Measurements from ENCODE around the gene AJM1.
"Not testable (repeated sequence)": the region's sequence is repeated elsewhere in the genome, so short reads cannot be mapped to it uniquely, and the experiment has no call there.

The AJM1 gene

DNA sequence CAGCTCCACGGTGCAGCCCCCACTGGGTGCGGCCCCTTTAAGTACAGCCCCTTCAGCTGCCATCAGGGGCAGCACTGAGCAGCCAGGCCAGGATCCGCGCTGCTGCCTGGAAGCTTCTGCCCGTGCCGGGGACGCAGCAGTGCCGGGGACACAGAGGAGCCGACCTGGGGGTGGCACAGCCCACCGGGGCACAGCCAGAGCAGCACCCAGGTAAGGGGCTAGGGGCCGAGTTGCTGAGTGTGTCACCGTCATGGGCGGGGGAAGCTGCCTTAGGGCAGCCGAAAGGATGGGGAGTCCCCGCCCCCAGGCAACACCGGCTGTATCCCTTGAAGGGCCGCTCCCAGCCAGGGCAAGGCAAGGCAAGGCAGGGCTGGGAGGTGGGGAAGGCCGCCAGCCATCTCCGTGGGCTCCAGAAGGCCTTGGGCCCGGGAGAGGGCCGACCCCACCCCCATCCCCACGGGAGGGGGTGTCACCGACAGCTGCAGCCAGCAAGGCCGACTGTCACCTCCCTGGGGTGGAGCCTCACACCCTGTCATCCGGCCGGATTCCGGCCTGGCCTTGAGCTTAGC is at the start of gene AJM1:
AJM1 (plus strand) TSS at position 99 of the 569 bp plus-strand sequence. CDS start 1,937 bp downstream, outside the sequence.
- peak; percentile 82 for DNase-seq
- Mint-ChIP-seq H3K4me1 (peaks cover 34% of the 10 kb centered on the region), H3K4me3 (peak within 1 kb of the TSS; percentile 60)
- H3K9me3 Mint-ChIP-seq; H3K27ac Mint-ChIP-seq; H3K36me3 Mint-ChIP-seq (ENCODE audit: low read depth); H3K27me3 Mint-ChIP-seq (ENCODE audit: low read depth, poor library complexity): not testable (repeated sequence)
- TF ChIP-seq, protein P1, sequence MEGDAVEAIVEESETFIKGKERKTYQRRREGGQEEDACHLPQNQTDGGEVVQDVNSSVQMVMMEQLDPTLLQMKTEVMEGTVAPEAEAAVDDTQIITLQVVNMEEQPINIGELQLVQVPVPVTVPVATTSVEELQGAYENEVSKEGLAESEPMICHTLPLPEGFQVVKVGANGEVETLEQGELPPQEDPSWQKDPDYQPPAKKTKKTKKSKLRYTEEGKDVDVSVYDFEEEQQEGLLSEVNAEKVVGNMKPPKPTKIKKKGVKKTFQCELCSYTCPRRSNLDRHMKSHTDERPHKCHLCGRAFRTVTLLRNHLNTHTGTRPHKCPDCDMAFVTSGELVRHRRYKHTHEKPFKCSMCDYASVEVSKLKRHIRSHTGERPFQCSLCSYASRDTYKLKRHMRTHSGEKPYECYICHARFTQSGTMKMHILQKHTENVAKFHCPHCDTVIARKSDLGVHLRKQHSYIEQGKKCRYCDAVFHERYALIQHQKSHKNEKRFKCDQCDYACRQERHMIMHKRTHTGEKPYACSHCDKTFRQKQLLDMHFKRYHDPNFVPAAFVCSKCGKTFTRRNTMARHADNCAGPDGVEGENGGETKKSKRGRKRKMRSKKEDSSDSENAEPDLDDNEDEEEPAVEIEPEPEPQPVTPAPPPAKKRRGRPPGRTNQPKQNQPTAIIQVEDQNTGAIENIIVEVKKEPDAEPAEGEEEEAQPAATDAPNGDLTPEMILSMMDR (IDR thresholded peaks at IDR 0.05): peak; percentile 86

DNA sequence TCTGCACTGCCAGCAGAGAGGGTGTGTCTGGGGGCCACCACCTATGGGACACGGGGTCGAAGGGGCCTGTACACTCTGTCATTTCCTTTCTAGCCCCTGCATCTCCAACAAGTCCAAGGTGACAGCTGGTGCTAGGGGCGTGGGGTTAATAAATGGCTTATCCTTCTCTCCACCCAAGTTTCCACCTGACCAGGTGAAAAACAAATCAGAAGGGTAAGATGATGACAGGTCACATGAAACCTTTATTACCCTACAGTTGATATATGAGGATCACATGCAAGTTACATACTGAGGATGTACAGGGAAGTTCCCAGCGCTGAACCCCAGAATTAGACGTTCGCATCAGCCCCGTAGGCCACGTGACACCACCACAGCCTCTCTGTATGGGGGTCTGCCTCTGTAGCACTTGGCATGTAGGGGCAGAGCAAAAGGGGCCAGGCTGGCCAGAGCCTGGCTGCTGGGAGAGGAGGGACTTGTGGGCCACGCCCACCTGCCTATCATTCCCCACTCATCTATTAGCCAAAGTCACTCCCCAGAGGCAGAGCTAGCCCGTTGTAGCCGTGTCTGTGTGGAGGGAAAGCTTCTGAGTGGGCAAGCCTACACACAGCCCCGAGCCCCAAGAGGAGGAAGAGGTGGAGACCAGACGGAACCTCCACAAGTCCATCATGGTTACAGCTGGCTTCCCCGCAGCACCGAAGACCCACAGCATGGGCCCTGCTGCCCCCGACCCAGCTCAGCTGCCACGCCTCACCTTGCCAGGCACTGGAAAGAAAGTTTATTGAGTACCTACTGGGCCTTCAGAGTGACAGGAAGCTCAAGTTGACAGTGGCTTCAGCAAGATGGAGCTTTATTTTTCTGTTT is 49.0 kb upstream of the AJM1 start:
- Mint-ChIP-seq H3K4me1 (peaks cover 62% of the 10 kb centered on the region), H3K9me3 (no peaks in the 10 kb centered on the region), H3K36me3 (ENCODE audit: low read depth) (no peaks in the 10 kb centered on the region), H3K4me3 (no peak overlapping the region), H3K27me3 (ENCODE audit: low read depth, poor library complexity) (no peaks in the 10 kb centered on the region), H3K27ac (no peak overlapping the region)
- TF ChIP-seq, protein P1 (IDR thresholded peaks at IDR 0.05): no peak
- DNase-seq: no peak

- Mint-ChIP-seq H3K36me3 (ENCODE audit: low read depth) (no peaks in the 10 kb centered on the region), H3K27ac (no peak overlapping the region), H3K27me3 (ENCODE audit: low read depth, poor library complexity) (peaks cover 3% of the 10 kb centered on the region), H3K4me1 (peaks cover 51% of the 10 kb centered on the region), H3K4me3 (peak overlapping the region; percentile 55), H3K9me3 (no peaks in the 10 kb centered on the region)
- no peak for DNase-seq
- TF ChIP-seq, protein P1 (IDR thresholded peaks at IDR 0.05): no peak
Measured at GRCh38 chr9:136794281-136794999, 47.8 kb upstream of the AJM1 start.

DNA sequence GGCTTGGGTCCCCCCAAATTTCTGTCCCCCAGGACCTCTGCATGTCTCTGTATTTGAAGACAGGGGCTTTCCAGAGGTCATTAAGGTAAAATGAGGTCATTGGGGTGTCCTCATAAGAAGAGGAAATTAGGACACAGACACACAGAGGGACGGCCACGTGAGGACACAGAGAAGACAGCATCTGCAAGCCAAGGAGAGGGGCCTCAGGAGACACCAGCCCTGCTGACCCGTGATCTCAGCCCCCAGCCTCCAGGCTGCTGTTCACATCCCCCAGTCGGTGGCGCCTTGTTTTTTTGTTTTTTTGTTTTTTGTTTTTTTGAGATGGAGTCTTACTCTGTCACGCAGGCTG is 47.3 kb upstream of the AJM1 start:
- peaks cover 5% of the 10 kb centered on the region for H3K27me3 Mint-ChIP-seq (ENCODE audit: low read depth, poor library complexity)
- peaks cover 46% of the 10 kb centered on the region for H3K4me1 Mint-ChIP-seq
- peak overlapping the region; percentile 55 for H3K4me3 Mint-ChIP-seq
- no peaks in the 10 kb centered on the region for H3K36me3 Mint-ChIP-seq (ENCODE audit: low read depth)
- H3K9me3 Mint-ChIP-seq: no peaks in the 10 kb centered on the region
- DNase-seq: no peak
- H3K27ac Mint-ChIP-seq: no peak overlapping the region
- TF ChIP-seq, protein P1 (IDR thresholded peaks at IDR 0.05): no peak

GRCh38 chr9:136796238-136796774 is 46.0 kb upstream of the AJM1 start, which contains the start of gene CCDC183:
Gene CCDC183, plus strand, starts transcription at chr9:136796338. Its CDS starts 60 bp downstream, at chr9:136796398.
- no peak for DNase-seq
- Mint-ChIP-seq H3K27me3 (ENCODE audit: low read depth, poor library complexity) (peaks cover 5% of the 10 kb centered on the region), H3K4me3 (peak within 1 kb of the TSS; percentile 11)

GRCh38 chr9:136796775-136797347 is 45.4 kb upstream of the AJM1 start:
- Mint-ChIP-seq H3K27ac (peak overlapping the region; percentile 58), H3K4me1 (peaks cover 55% of the 10 kb centered on the region), H3K4me3 (peak overlapping the region; percentile 11)
- DNase-seq; H3K27me3 Mint-ChIP-seq (ENCODE audit: low read depth, poor library complexity); H3K36me3 Mint-ChIP-seq (ENCODE audit: low read depth); H3K9me3 Mint-ChIP-seq: not testable (repeated sequence)

More at GRCh38 chr9:136796238-136796774, 46.0 kb upstream of the AJM1 start, which contains the start of gene CCDC183:
- Mint-ChIP-seq H3K9me3 (no peaks in the 10 kb centered on the region), H3K36me3 (ENCODE audit: low read depth) (no peaks in the 10 kb centered on the region), H3K4me1 (peaks cover 53% of the 10 kb centered on the region), H3K27ac (peak within 1 kb of the TSS; percentile 58)
- TF ChIP-seq, protein P1 (IDR thresholded peaks at IDR 0.05): no peak

Measured in nephron progenitor cell (in vitro differentiated cells).